ENCODE results near the gene EDN2.

The EDN2 gene

DNA sequence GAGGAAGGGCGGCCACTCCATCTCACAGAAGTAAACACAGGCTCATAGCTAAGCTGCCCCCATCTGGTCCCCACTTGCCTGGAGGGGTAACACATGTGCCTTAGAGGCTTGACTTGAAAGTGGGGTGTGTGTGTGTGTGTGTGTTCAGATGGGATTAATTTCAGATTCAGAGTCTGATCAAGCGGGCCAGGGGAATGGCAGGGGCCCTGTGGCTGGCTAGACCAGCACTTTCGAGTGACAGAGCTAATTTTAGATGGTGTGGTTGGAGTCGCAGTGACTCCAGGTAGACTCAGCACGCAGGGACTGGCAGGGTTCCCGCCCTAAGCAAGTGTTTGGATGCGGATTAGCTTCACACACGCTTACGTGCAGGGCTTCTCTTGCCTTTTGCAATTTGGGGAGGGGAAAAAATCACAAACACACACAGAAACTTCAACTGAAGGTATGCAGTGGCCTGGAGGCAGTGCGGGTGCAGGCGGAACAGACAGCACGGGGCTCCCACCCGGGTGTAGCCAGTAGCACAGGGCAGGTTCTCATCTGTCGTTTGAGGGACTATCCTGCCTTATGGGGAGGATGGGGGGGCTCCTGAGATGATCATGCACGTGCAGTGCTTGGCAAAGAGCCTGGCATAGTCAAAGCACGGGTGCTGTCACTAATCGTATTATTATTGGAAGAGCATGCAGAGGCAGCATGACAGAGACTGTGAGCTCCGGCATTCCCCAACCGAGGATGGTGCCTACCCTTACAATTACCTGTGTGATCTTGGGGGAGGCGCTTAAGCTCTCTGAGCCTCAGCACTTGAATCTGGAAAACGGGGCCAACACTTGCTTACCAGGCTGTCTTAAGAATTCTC is 1.3 kb downstream of the EDN2 start:
- peak overlapping the region; percentile 87 for H3K27ac ChIP-seq
- H3K27me3 ChIP-seq (ENCODE audit: insufficient read depth, low read depth, severe bottlenecking): no peaks in the 10 kb centered on the region
- no peaks in the 10 kb centered on the region for H3K36me3 ChIP-seq
- H3K9me3 ChIP-seq (ENCODE audit: severe bottlenecking): no peaks in the 10 kb centered on the region
- TF ChIP-seq, protein P1, sequence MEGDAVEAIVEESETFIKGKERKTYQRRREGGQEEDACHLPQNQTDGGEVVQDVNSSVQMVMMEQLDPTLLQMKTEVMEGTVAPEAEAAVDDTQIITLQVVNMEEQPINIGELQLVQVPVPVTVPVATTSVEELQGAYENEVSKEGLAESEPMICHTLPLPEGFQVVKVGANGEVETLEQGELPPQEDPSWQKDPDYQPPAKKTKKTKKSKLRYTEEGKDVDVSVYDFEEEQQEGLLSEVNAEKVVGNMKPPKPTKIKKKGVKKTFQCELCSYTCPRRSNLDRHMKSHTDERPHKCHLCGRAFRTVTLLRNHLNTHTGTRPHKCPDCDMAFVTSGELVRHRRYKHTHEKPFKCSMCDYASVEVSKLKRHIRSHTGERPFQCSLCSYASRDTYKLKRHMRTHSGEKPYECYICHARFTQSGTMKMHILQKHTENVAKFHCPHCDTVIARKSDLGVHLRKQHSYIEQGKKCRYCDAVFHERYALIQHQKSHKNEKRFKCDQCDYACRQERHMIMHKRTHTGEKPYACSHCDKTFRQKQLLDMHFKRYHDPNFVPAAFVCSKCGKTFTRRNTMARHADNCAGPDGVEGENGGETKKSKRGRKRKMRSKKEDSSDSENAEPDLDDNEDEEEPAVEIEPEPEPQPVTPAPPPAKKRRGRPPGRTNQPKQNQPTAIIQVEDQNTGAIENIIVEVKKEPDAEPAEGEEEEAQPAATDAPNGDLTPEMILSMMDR (IDR thresholded peaks at IDR 0.05; ENCODE audit: low read depth, low read length): no peak
- peak; percentile 81 for DNase-seq
- H3K4me3 ChIP-seq (ENCODE audit: low read depth, low read length): no peak overlapping the region

DNA sequence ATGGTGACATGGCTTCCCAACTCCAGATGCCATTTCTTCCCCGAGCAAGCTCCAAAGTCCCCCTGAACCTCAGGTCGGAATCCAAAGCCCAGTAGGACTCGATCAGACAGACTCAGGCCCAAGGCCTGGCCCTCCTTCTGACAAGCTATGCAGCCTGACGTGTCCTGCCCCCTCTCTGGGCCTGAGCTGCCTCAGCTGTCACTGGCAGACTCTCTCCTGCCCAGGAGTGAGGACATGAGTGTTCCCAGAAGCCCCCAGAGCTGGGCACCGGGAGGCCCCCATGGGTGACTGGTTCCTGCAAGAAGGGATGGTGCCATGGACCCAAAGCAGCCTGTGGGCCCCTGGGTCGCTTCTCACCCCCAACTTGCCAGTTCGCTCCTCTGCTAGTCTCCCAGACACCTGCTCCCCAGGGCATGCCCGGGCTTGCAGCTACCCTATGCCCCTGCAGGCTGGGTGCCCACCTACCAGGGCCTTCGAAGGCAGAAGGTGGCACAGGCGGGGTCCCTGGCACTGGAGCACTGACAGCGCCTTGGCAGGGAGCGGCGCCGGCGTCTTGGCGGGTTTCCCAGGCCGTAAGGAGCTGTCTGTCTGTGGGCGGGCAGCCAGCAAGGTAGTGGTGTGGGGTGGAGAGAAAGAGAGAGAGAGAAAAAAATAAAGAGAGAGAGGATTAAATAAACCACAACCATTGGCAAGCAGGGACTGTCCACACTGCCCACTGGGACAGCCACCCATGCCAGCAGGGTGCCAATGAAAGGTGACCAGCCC is 2.3 kb downstream of the EDN2 start:
- no peak for DNase-seq
- Histone ChIP-seq H3K36me3 (no peaks in the 10 kb centered on the region), H3K9me3 (ENCODE audit: severe bottlenecking) (no peaks in the 10 kb centered on the region), H3K27ac (peak overlapping the region; percentile 87), H3K4me3 (ENCODE audit: low read depth, low read length) (no peak overlapping the region), H3K27me3 (ENCODE audit: insufficient read depth, low read depth, severe bottlenecking) (no peaks in the 10 kb centered on the region)
- TF ChIP-seq, protein P1 (IDR thresholded peaks at IDR 0.05; ENCODE audit: low read depth, low read length): no peak

DNA sequence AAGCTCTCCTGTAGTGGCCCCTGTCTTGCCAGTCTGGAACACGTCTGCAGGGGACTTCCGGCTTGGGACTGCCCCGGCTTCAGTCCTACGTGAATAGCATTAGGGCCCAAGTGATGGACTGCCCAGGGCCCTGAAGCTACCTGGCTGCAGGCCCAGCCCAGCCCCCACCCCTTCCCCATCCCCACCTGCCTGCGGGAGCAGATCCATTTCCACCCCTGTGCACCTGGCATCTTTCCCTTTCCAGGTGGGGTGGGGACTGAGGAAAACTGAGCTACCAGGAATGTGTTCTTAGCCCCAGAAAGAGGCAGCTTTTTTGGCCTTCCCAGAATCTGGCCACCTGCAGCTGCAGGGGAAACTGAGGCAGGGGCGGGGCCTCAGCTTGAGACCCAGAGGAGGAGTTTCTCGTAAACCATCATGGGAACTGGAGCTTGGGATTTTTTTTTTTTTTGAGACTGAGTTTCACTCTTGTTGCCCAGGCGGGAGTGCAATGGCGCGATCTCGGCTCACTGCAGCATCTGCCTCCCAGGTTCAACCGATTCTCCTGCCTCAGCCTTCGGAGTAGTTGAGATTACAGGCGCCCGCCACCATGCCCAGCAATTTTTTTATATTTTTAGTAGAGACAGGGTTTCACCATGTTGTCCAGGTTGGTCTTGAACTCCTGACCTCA is 3.2 kb downstream of the EDN2 start:
- TF ChIP-seq, protein P1 (IDR thresholded peaks at IDR 0.05; ENCODE audit: low read depth, low read length): no peak
- no peak for DNase-seq

DNA sequence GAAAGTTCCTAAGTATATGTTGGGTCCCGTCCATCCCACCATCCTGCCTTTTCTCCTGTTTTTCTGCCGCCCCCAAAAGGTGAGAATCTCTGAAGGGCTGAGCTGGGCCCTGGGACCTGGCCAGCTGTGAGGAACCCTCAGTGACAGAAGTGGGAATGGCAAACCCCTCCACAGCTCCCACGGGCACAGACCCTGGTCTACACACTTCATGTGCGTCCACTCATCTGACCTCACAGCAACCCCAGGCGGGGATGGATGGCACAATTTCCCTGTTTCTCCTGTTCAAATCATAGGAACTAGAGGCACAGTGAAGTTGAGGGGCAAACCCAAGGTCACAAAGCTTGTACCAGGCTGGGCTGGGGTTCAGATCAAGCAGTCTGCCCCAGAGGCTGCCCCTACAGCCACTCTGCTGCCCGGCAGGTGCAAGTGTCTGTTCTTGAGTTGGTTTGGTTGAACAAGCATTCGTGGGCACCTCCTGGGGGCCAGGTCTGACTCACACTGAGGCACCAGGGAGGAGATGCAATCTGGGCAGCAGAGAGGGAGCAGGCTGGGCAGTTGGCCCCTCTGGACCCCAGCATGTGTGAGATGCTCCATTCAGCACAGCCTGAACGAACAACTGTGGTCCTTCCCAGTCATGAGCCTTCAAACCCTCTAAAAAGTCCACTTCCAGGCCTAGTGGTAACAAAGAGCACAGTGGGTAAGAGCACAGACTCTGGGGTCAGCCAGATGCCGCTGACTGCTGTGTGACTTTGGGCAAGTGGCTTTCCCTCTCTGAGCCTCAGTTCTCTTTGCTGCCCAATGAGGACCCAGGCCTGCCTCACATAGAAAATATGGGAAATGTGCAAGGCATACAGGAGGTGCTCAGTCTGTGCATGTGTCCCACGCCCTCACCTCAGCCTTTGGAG is 4.0 kb downstream of the EDN2 start:
- Histone ChIP-seq H3K27ac (no peak overlapping the region), H3K27me3 (ENCODE audit: insufficient read depth, low read depth, severe bottlenecking) (no peaks in the 10 kb centered on the region), H3K9me3 (ENCODE audit: severe bottlenecking) (no peaks in the 10 kb centered on the region), H3K4me3 (ENCODE audit: low read depth, low read length) (no peak overlapping the region), H3K36me3 (no peaks in the 10 kb centered on the region)
- DNase-seq: no peak
- TF ChIP-seq, protein P1 (IDR thresholded peaks at IDR 0.05; ENCODE audit: low read depth, low read length): no peak

More for the DNA sequence above, 3.2 kb downstream of the EDN2 start:
- no peaks in the 10 kb centered on the region for H3K9me3 ChIP-seq (ENCODE audit: severe bottlenecking)
- H3K36me3 ChIP-seq: no peaks in the 10 kb centered on the region
- H3K4me3 ChIP-seq (ENCODE audit: low read depth, low read length): no peak overlapping the region
- no peaks in the 10 kb centered on the region for H3K27me3 ChIP-seq (ENCODE audit: insufficient read depth, low read depth, severe bottlenecking)
- peak overlapping the region; percentile 87 for H3K27ac ChIP-seq

DNA sequence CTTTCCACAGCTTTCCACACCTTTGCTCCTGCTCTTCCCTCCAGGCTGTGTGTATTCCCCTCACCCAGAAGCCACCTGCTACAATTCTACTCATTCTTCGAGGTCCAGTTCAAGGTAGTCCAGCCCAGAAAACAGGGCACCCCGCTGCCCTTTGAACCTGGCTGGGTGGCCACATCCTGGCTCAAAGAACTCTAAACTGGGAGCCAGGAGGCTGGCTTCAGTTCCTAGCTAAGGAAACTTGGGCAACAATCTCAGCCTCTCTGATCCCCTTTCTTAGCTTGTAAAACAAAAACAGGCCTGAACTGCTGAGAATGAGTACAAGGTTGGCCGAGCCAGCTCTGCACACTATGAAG is 4.7 kb downstream of the EDN2 start:
- Histone ChIP-seq H3K4me3 (ENCODE audit: low read depth, low read length) (no peak overlapping the region), H3K9me3 (ENCODE audit: severe bottlenecking) (no peaks in the 10 kb centered on the region), H3K36me3 (no peaks in the 10 kb centered on the region), H3K27ac (no peak overlapping the region), H3K27me3 (ENCODE audit: insufficient read depth, low read depth, severe bottlenecking) (no peaks in the 10 kb centered on the region)
- TF ChIP-seq, protein P1 (IDR thresholded peaks at IDR 0.05; ENCODE audit: low read depth, low read length): no peak
- DNase-seq: no peak

Measured in WERI-Rb-1 (cell line).